C4-2B (cell line): ENCODE data around the gene EXD3.

Experiments
- H3K27ac ChIP-seq: fragments of 450-650 bp; 2 replicates; pipeline ENCODE4 v1.5.1; 2017
- CTCF ChIP-seq: fragments of 450-650 bp; conservative IDR thresholded peaks from 2 replicates; pipeline ENCODE4 v1.5.1; 2017; ENCODE audit warnings: mild to moderate bottlenecking
- ZFX ChIP-seq: fragments of 450-650 bp; IDR thresholded peaks from 2 replicates; pipeline ENCODE4 v1.6.1; 2017

Gene EXD3

GRCh38 chr9:137325799-137326198 lies 97.2 kb downstream of the EXD3 start:
- no peak overlapping the region for H3K27ac ChIP-seq
- no peak for TF ChIP-seq CTCF
- no peak for TF ChIP-seq ZFX

- no peak overlapping the region for H3K27ac ChIP-seq
- TF ChIP-seq ZFX (no peak), CTCF (no peak)
These were observed 97.8 kb downstream of the EXD3 start for GRCh38 chr9:137325124-137325523.

- H3K27ac ChIP-seq, result no peak overlapping the region
- TF ChIP-seq ZFX (no peak), CTCF (no peak)
These were observed 99.2 kb downstream of the EXD3 start for GRCh38 chr9:137323531-137324331.

GRCh38 chr9:137321726-137322361 lies 101.1 kb downstream of the EXD3 start:
- H3K27ac ChIP-seq, result no peak overlapping the region
- TF ChIP-seq ZFX, result no peak

- TF ChIP-seq CTCF, result no peak
- TF ChIP-seq ZFX, result no peak
- H3K27ac ChIP-seq, result no peak overlapping the region
These were observed 102.2 kb downstream of the EXD3 start for GRCh38 chr9:137320555-137321384.

GRCh38 chr9:137319739-137320551 lies 103.0 kb downstream of the EXD3 start:
- TF ChIP-seq ZFX (no peak), CTCF (no peak)
- H3K27ac ChIP-seq, result no peak overlapping the region

- TF ChIP-seq ZFX (no peak), CTCF (no peak)
- H3K27ac ChIP-seq, result no peak overlapping the region
These were observed 103.8 kb downstream of the EXD3 start for GRCh38 chr9:137319011-137319738.
